Thoracic aorta (tissue), 2 donors: Measurements from ENCODE around the gene DDR2. TPM values are rescaled to one million over a fixed set of nuclear protein-coding genes. Genes with fewer than 3 reads are reported as not detected.

Experiments used
- ATAC-seq: fragments of 150-250 bp; one replicate; pipeline ENCODE4 v1.8.0; 2017; ENCODE audit warnings: low read depth; ENCODE audit not compliant: insufficient number of reproducible peaks, low FRiP score
- DNase-seq: peaks from one replicate; pipeline ENCODE4 v3.0.0-alpha.2; 2020; ENCODE audit warnings: low spot score
- H3K27ac ChIP-seq, 2 donors: fragments of 200-600 bp; sonication (generic); 1 replicate in 1 of 2; 2 replicates in 1 of 2; pipeline ENCODE4 v1.5.1; 2016; ENCODE audit warnings: mild to moderate bottlenecking in 2 of 2, moderate library complexity in 2 of 2
- H3K27me3 ChIP-seq: fragments of 200-600 bp; sonication (generic); replicated peaks from 2 replicates; pipeline ENCODE4 v1.6.0; 2016; ENCODE audit warnings: mild to moderate bottlenecking; ENCODE audit not compliant: insufficient read depth
- H3K36me3 ChIP-seq: fragments of 200-600 bp; sonication (generic); one replicate; pipeline ENCODE4 v1.5.1; 2016
- H3K4me1 ChIP-seq, 2 donors: fragments of 200-600 bp; sonication (generic); 1 replicate in 1 of 2; 2 replicates in 1 of 2; pipeline versions ENCODE4 v1.5.1 to v1.6.0; 2016; ENCODE audit warnings: low read depth in 2 of 2, mild to moderate bottlenecking in 1 of 2; ENCODE audit not compliant: control insufficient read depth in 1 of 2
- H3K4me3 ChIP-seq: fragments of 200-600 bp; sonication (generic); 2 replicates; pipeline ENCODE4 v1.5.1; 2016; ENCODE audit warnings: mild to moderate bottlenecking
- H3K9me3 ChIP-seq: fragments of 200-600 bp; sonication (generic); 2 replicates; pipeline ENCODE4 v1.5.1; 2016
- total RNA-seq, 2 donors: library from RNA; depleted of rRNA; stranded (reverse); fragments of >200 nt; gene quantifications; one replicate each; pipeline versions ENCODE4 v1.1.0 to v1.2.3, GENCODE V29; 2016
- TF ChIP-seq, protein P1 (sequence below): fragments of 200-600 bp; sonication (generic); IDR thresholded peaks from one replicate; pipeline ENCODE4 v1.5.1; 2019; ENCODE audit warnings: antibody characterized with exemption

DDR2 gene
- total RNA-seq, 2 donors from 2014 or later: 133 to 144 TPM

- Histone ChIP-seq H3K4me1 (peaks cover 0 to 9% of the 10 kb centered on the region in 2 donors), H3K27ac (no peak overlapping the region), H3K36me3 (no peaks in the 10 kb centered on the region), H3K4me3 (no peak overlapping the region), H3K9me3 (peaks cover 12% of the 10 kb centered on the region), H3K27me3 (no peaks in the 10 kb centered on the region)
- DNase-seq: no peak
- TF ChIP-seq, protein P1, sequence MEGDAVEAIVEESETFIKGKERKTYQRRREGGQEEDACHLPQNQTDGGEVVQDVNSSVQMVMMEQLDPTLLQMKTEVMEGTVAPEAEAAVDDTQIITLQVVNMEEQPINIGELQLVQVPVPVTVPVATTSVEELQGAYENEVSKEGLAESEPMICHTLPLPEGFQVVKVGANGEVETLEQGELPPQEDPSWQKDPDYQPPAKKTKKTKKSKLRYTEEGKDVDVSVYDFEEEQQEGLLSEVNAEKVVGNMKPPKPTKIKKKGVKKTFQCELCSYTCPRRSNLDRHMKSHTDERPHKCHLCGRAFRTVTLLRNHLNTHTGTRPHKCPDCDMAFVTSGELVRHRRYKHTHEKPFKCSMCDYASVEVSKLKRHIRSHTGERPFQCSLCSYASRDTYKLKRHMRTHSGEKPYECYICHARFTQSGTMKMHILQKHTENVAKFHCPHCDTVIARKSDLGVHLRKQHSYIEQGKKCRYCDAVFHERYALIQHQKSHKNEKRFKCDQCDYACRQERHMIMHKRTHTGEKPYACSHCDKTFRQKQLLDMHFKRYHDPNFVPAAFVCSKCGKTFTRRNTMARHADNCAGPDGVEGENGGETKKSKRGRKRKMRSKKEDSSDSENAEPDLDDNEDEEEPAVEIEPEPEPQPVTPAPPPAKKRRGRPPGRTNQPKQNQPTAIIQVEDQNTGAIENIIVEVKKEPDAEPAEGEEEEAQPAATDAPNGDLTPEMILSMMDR: no peak
- ATAC-seq: no peak
Measured at GRCh38 chr1:162621256-162621655, 11.0 kb upstream of the DDR2 start.

- no peak for DNase-seq
- TF ChIP-seq, protein P1: no peak
- H3K27ac ChIP-seq: peak overlapping the region in 1 of 2 donors; percentile 55
- no peaks in the 10 kb centered on the region for H3K27me3 ChIP-seq
- H3K36me3 ChIP-seq: no peaks in the 10 kb centered on the region
- no peak overlapping the region for H3K4me3 ChIP-seq
- no peak for ATAC-seq
- no peaks in the 10 kb centered on the region for H3K9me3 ChIP-seq
- H3K4me1 ChIP-seq: peaks cover 0 to 30% of the 10 kb centered on the region in 2 donors
Measured at GRCh38 chr1:162625679-162626078, 6.6 kb upstream of the DDR2 start.

DNA sequence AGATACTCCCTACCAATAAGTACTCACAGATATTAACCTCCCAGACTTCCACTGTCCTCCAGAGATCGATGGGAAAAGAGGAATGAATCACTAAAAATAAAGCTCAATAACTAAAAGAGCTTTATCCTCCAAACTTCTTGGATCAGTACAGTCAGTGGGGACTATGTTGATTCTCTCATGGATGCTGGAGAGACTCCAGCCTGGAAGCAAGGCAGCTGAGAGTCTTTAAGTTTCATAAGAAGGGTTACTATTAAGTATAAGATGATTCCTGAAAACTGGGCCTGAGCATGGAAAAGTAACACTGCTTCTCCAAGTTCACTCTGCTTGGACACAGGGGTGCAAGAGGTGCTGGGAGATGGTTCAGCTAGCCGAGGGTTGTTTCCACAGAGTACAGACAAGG is 6.2 kb upstream of the DDR2 start:
- TF ChIP-seq, protein P1: no peak
- ATAC-seq: no peak
- no peak for DNase-seq
- peak overlapping the region; percentile 62 for H3K4me3 ChIP-seq
- H3K9me3 ChIP-seq: no peaks in the 10 kb centered on the region
- H3K27ac ChIP-seq: peak overlapping the region; percentile 51 to 55
- peaks cover 0 to 34% of the 10 kb centered on the region in 2 donors for H3K4me1 ChIP-seq
- H3K36me3 ChIP-seq: no peaks in the 10 kb centered on the region
- H3K27me3 ChIP-seq: no peaks in the 10 kb centered on the region

DNA sequence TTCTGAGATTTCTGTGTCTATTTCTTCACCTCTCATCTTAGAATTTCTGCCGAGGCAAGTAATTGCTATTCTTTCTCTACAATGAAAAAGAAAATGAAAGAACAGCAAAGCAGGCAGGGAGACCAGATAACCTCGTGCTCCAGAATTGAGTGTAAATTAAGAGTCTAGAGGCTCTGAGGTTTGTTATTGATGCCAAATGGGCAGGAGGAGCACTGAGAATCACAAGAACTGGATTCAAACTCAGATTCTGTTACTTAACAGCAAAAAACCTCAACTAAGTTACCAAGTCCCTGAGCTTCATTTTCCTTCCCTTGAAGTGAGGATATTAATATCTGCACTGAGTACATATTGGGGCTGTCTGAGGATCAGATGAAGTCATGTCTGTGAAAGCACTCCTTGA is 5.5 kb upstream of the DDR2 start:
- Histone ChIP-seq H3K4me3 (peak overlapping the region; percentile 62), H3K27ac (peak overlapping the region; percentile 51 to 55)

DNA sequence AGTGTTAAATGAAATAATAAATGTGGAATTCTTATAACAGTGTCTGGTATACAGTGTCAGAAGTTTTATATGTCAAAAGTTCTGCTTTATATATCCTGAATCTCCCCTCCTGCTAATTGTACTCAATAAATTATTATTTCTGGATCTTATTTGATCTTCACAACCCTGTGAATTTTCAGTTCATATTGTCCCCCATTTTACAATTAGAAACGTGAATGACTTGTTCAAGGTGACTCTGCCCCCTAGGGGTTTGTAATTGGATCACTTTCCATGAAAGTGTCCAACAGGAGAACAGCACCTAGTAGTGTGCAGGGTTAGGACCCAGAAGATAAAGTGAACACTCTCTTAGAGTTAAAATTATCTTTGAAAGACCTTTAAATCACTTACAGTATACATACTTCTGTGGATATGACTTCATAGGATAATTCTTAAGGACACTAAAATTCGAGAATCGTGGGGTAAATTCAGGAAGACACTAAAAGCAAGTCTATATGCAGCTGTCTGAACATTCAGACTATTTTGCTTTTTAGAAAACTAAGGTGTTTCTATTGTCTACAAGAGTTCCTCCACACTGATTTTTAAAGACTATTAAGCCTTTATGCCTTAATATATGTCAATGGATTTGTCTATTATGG is 4.5 kb upstream of the DDR2 start:
- Histone ChIP-seq H3K4me1 (peaks cover 3 to 37% of the 10 kb centered on the region in 2 donors), H3K27ac (no peak overlapping the region), H3K4me3 (no peak overlapping the region), H3K9me3 (no peaks in the 10 kb centered on the region), H3K27me3 (no peaks in the 10 kb centered on the region), H3K36me3 (no peaks in the 10 kb centered on the region)
- TF ChIP-seq, protein P1: peak; percentile 16
- ATAC-seq (no peak), DNase-seq (no peak)

More for the DNA sequence above, 5.5 kb upstream of the DDR2 start:
- Histone ChIP-seq H3K9me3 (no peaks in the 10 kb centered on the region), H3K27me3 (no peaks in the 10 kb centered on the region), H3K36me3 (no peaks in the 10 kb centered on the region), H3K4me1 (peaks cover 3 to 37% of the 10 kb centered on the region in 2 donors)
- no peak for ATAC-seq
- DNase-seq: no peak
- TF ChIP-seq, protein P1: no peak
